ENCODE measurements around the gene BRD8.

- no peak for TF ChIP-seq CTCF (IDR thresholded peaks at IDR 0.05)
- TF ChIP-seq POLR2A (IDR thresholded peaks at IDR 0.05): no peak
Measured at GRCh38 chr5:138110266-138110963, 68.0 kb downstream of the BRD8 start.

Data from esophagus squamous epithelium (tissue), 4 donors.